CD4-positive, alpha-beta T cell treated with Interleukin-21 for 1 hour (primary cell): ENCODE measurements around the gene TTC7B.
A peak's percentile ranks its signal among the peaks of the same experiment; 100 is the strongest.
"Not testable (repeated sequence)": the region's sequence is repeated elsewhere in the genome, so short reads cannot be mapped to it uniquely, and the experiment has no call there.

Experiments
- DNase-seq: peaks from one replicate; pipeline ENCODE4 v3.0.0-alpha.2; 2020

TTC7B gene

GRCh38 chr14:90815822-90816662 lies at the start of gene TTC7B:
TSS of gene TTC7B (minus strand) at chr14:90816430. CDS start at chr14:90816295, 135 bp downstream.
- peak; percentile 28 for DNase-seq

DNA sequence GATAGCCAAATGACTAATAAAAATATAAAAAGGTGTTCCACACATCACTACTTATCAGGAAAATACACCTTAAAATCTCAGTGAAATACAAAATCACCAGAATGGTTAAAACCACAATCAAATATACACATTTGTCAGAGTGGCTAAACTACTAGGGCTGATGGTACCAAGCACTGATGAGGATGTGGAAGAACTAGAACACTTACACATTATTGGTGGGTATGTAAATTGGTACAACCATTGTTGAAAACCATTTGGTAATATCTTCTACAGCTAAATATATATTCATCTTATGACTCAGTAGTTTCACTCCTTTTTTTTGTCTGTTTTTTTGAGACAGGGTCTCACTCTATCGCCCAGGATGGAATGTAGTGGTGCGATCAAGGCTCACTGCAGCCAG lies 48.5 kb upstream of the TTC7B start:
- DNase-seq = no peak

GRCh38 chr14:90858511-90858910 lies 42.3 kb upstream of the TTC7B start:
- DNase-seq = no peak

DNA sequence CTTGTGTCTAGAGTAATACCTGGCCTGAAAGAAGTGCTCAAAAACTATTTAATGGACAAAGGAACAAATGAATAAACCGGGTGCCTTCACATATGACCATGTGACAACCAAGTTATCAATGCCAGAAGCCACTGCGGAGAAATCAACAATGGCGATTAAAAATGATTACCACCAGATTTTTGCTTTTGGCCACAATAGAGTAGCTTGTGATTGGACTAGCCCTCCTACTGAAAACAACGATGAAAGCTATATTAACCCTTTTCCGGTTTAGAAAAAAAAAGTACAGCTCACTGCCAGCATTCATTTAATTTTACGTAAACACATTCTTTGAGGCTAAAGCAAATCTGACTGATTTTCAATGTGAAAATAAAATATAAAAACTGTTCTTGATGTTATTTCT lies 41.6 kb upstream of the TTC7B start:
- no peak for DNase-seq

GRCh38 chr14:90856115-90856514 lies 39.9 kb upstream of the TTC7B start:
- DNase-seq = not testable (repeated sequence)

DNA sequence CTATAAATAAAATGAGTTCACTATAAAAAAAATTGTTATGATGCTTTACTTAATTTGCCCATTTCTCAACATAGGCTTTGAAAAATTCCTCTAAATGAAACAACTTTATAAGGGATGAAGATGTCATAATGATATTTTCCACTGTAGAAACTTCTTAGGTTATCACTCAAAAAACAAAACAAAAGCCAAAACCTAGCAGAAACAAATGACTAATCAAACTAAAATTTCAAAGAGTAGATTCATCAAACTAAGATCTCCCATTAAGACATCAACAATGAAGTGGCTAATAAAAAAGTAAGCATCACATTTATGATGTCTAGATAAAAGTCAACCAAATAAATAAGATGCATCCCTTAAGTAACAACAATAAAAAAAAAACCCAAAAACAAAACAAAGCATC lies 36.9 kb upstream of the TTC7B start:
- DNase-seq = no peak

DNA sequence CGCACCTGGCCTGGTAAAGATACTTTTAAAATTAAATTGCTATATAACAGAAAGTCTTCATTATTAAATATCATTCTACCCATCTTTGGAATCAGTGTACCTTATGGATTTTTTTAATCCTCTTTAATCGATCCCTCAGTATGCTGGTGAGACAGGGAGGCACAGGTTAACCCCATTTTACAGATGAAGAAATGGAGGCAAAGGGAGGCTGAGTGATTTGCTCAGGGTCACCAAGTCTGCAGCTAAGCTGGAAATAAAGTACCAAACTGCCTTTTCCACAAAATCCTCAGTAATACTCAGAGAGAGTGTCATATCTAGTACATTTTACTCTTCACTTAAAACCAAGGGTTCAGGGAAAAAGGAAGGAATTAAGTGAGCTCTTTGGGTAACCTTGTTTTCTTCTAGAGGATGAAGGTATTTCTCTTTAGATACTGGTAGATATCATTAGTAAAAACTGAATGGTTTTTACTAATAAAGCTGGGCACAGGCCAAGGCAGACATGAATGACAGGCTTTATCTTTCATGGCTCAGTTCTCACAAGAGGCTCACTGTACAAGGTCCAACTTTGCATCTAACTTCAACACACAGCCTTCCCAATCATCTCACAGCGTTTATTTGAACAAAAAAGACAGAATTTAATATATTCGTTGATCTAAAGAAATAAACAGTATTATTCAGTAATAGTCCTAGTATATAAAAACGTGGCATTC lies 35.3 kb upstream of the TTC7B start:
- DNase-seq = no peak

DNA sequence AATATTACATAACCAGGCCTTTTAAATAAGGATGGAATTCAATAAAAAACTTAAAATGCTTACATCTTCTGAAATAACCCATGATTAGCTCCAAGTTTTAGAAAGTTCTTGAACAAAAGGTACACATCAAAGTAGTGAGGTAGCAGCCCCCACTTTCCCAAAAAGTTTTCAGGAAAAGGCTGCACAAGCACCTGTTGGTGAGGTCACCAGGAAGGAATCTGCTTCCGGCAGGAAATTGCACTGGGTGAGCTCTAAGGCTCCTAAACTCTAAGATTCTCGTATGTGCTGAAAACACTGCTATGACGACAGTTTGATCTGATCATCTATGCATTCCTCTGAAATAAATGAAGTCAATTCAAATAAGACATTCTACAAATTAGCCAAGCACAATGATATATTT lies 34.3 kb upstream of the TTC7B start:
- no peak for DNase-seq

DNA sequence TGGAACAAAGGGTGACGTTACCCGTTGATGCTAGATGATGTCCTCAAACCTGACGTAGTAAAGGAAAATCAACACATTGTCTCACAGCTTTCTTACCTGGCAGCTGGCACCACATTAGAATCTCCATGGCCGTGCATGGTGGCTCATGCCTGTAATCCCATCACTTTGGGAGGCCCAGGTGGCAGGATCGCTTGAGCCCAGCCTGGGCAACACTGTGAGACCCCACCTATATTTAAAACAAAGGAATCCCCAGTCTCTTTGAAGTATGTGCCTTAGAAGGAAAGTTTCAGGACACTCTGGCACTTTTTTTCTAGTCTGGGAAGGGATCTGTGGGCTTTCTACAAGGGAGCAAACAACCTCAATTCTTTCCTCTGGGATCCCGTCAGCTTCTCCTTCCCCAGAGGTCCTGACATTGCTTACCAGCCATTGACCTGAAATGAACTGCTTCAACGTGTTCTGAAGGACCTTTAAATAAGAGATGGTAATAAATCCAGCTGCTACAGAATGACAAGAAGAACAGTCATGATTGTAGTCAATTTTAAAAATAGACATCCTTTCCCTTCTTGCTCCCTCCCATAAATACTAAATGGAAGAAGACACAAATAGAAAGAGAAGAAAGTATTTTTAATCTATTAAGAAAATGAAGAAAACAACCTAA lies 33.7 kb upstream of the TTC7B start:
- DNase-seq = no peak

GRCh38 chr14:90848944-90849731 lies 32.9 kb upstream of the TTC7B start:
- DNase-seq = no peak

GRCh38 chr14:90846511-90846910 lies 30.3 kb upstream of the TTC7B start:
- DNase-seq = no peak

DNA sequence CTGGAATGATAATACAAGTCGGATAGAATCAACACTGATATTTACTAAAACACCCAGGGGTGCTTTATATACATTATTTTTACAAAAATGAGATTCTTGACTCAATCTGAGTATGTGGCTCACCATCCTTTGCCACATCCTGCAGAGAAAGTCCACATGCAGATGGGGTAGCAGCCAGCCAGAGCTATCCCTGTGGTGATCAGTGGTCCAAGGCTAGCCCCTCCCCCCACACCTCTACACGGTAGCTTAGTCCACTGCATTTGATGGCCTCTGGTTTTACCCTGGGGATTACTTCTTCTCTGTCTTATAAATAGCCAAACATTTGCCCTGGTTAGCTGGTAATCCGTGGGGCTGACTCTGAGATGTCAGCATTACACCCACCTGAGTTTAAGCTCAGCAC lies 28.1 kb upstream of the TTC7B start:
- DNase-seq = no peak

GRCh38 chr14:90842726-90843125 lies 26.5 kb upstream of the TTC7B start:
- no peak for DNase-seq

DNA sequence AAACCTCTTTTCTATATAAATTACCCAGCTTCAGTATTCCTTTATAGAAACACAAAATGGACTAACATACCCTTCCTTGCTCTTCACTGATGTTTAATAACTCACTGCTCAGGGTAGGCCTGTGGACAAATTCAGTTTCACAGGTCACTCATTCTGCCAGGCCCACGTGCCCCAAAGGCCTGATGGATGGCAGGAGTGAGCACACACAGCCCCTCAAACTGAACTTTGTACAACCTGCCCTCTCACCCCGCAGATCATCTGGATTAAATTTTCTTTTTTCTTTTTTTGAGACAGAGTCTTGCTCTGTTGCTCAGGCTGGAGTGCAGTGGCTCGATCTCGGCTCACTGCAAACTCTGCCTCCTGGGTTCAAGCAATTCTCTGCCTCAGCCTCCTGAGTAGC lies 24.4 kb upstream of the TTC7B start:
- DNase-seq = not testable (repeated sequence)

- DNase-seq = no peak
Observed at GRCh38 chr14:90839889-90840266, 23.6 kb upstream of the TTC7B start.

DNA sequence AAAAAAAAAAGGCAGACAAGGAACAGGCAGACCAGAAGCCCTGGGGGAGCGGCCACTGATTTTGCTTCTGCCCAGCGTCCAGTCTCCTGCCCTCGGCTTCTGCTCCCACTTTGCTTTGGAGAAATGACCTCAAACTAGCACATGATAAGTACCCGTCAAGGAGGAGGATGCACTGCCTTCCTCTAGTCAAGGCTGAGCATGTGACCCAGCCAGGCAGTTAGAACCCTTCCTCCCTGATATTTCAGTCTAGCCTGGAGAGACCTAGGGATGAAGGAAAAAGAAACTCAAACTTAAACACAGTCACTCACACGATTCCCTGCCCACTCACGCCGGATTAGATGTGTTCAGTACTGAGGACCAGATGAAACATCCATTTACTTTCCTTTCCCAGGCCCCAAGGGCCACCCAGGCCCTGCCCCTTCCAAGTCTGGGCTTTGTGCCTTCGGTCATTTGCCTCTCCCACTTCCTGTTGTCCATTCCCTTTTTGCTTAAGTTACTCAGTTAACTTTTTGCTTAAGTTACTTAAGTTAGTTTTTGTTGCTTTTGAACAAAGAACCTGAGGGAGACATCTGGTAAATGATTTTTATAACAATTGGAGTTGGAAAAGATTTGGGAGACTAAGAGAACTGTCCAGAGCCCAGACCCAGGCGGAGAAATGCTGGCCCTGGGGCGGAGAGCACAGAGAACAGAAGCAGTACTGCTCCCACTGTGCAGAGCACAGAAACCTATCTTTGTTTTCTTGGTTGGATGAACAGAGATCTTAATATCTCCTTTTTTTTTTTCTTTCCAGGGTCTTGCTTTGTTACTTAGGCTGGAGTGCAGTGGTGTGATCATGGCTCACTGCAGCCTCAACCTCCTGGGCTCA lies 23.0 kb upstream of the TTC7B start:
- no peak for DNase-seq

- not testable (repeated sequence) for DNase-seq
Observed at GRCh38 chr14:90838531-90838930, 22.3 kb upstream of the TTC7B start.

DNA sequence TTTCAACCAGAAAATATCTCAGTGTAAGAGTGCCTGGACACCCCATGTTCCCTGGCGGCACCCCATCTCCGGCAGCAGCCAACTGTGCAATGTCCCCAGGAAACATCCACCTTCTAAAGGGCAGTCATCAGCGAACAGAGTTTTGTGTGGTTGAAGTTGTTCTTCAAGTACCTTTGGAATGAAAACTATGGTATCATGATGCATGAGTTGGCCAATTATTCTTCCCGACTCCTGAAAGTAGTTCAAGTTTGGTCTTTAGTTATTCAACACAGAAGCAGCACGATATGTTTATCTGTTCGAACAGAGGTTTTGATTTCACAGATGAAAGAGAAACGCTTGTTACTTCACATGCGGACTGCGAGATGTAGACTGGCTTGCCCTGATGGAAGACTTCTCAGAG lies 21.1 kb upstream of the TTC7B start:
- DNase-seq = no peak

- DNase-seq = no peak
Observed at GRCh38 chr14:90836692-90837063, 20.4 kb upstream of the TTC7B start.

GRCh38 chr14:90831821-90832220 lies 15.6 kb upstream of the TTC7B start:
- DNase-seq = no peak

DNA sequence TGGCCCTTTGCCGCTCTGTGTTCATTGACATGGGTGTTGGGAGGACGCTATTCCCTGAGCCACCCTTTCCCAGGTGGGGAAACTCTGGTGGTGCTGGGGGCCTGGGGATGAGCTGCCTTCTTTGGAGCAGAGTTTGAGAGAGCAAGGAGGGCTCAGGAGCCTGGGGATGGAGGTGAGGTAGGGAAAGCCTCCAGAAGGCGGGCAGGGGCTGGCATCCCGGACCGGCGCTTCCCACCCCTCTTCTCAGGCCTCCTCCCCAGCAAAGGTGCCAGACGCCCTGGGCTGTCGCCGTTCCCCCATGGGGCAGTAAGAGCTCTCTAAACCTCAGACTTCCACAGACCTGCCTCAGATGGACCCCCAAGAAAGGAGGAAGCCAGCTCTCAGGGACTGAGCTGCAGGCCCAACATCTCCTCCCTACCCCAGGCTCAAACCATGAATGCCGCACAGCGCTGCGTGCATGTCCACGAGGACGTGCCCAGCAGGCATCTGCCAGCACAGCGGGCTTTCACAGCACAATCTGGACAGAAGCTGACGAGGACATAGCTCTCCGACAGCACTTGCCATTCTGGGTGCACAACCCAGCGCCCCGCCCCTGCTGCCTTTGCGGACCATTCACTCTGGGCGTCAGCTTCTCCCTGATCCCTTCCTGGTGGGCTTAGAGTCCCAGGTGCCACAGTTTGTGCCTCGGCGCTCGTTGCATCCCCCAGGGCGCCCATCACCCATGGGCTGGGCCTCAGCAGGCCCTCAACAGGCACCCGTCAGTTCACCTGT lies 14.9 kb upstream of the TTC7B start:
- DNase-seq = no peak
